NT2/D1 (cell line): ENCODE data around the gene ZKSCAN3.

ENCODE experiments used
- SUZ12 ChIP-seq: IDR thresholded peaks from 2 replicates; pipeline ENCODE4 v1.6.1; 2011; ENCODE audit not compliant: insufficient read length, insufficient read depth; ENCODE audit errors: extremely low read depth
- ZNF274 ChIP-seq: IDR thresholded peaks from 2 replicates; pipeline ENCODE4 v1.6.1; 2011; ENCODE audit warnings: mild to moderate bottlenecking, low read depth, low read length

DNA sequence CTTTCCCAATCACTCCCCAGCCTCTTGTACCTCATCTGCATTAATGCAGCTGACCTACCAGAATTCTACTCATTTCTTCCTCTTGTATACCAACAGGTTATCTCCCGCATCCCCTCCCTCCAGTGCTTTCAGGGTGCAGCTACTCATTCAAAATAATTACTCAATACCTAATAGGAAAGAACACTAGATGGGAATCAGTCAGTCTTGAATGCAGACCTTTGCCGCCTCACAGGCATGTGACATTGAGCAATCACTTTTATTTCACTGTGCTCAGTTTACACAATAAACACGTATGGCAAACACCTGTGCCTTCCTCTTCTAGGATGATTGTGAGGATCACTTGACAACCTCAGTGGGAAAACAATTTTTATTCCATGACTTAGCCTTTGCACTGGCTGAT, 27.1 kb upstream of the ZKSCAN3 start:
- TF ChIP-seq ZNF274 (no peak), SUZ12 (no peak)
